ENCODE results near the gene C16orf90. TPM values are rescaled to one million over a fixed set of nuclear protein-coding genes. Genes with fewer than 3 reads are reported as not detected.
A peak's percentile ranks its signal among the peaks of the same experiment; 100 is the strongest.

C16orf90 gene
- total RNA-seq, 1 donor from 2014 or later, result not detected

DNA sequence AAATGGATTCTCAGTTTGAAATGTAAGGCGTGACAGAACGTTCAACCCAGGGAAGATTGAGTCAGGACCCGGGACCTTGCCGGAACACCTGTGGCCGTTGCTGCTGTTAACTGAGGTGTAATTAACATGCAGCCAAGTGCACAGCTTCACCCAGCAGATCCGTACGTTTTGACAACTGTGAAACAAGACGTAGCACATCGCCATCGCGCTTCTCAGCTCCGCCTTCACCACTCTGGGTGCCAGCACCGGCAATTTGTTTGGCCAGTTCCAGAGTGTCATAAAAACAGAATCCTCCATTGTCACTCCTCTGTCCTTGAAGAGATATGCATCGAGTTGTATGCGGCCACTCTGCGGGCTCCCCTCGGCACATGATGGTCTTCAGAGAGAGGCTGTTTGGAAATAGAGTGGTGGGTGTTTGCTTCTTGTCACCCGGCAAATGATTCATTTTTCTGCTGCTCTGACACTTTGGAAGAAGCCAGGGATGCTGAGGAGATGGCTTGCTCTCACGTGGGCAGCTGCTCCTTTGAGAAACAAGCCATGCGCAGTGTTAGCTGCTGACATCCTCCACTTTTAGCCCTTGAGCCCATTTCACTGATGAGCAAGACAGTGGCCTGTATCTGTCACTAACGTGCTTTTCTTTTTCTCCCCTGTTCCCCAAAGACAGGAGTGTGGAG is 29.2 kb downstream of the C16orf90 start:
- Mint-ChIP-seq H3K27me3 (ENCODE audit: insufficient read depth) (no peaks in the 10 kb centered on the region), H3K9me3 (no peaks in the 10 kb centered on the region), H3K36me3 (ENCODE audit: low read depth) (peaks cover 3% of the 10 kb centered on the region), H3K4me1 (ENCODE audit: low read depth) (peaks cover 26% of the 10 kb centered on the region), H3K4me3 (no peak overlapping the region), H3K27ac (no peak overlapping the region)
- DNase-seq (ENCODE audit: low spot score), result no peak
- intact Hi-C loops (cut with micrococcal nuclease), result no loop called here

GRCh38 chr16:3465301-3465700 is 30.0 kb downstream of the C16orf90 start:
- intact Hi-C loops (cut with micrococcal nuclease), result no loop called here
- no peaks in the 10 kb centered on the region for H3K9me3 Mint-ChIP-seq
- no peaks in the 10 kb centered on the region for H3K27me3 Mint-ChIP-seq (ENCODE audit: insufficient read depth)
- H3K4me1 Mint-ChIP-seq (ENCODE audit: low read depth), result peaks cover 31% of the 10 kb centered on the region
- H3K4me3 Mint-ChIP-seq, result no peak overlapping the region
- no peak for DNase-seq (ENCODE audit: low spot score)
- H3K36me3 Mint-ChIP-seq (ENCODE audit: low read depth), result peaks cover 3% of the 10 kb centered on the region
- no peak overlapping the region for H3K27ac Mint-ChIP-seq

DNA sequence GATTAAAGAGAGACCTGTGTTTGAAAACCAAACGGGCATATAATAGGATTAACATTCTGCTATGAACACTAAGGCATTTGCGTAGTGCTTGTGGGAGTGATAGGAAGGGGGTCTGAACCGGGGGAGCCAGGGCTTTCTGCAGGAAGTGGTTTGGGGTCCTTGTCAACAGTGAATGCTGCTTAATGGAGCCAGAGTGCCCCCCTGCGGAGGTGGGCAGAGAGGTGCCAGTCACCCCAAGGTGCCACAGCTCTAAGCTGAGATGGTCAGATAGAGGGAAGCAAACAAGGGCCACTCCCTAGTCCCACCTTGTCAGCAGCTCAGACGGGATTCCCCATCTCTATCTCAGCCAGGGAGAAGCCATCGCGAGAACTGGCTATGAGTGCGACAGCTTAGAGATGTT is 34.1 kb downstream of the C16orf90 start:
- Mint-ChIP-seq H3K27ac (no peak overlapping the region), H3K27me3 (ENCODE audit: insufficient read depth) (no peaks in the 10 kb centered on the region), H3K4me1 (ENCODE audit: low read depth) (peaks cover 45% of the 10 kb centered on the region), H3K9me3 (no peaks in the 10 kb centered on the region), H3K36me3 (ENCODE audit: low read depth) (peaks cover 6% of the 10 kb centered on the region), H3K4me3 (no peak overlapping the region)
- intact Hi-C loops (cut with micrococcal nuclease), result no loop called here
- no peak for DNase-seq (ENCODE audit: low spot score)

- Mint-ChIP-seq H3K9me3 (no peaks in the 10 kb centered on the region), H3K36me3 (ENCODE audit: low read depth) (peaks cover 8% of the 10 kb centered on the region), H3K4me1 (ENCODE audit: low read depth) (peaks cover 47% of the 10 kb centered on the region), H3K27ac (no peak overlapping the region), H3K27me3 (ENCODE audit: insufficient read depth) (no peaks in the 10 kb centered on the region), H3K4me3 (peak overlapping the region; percentile 27)
- no peak for DNase-seq (ENCODE audit: low spot score)
- intact Hi-C loops (cut with micrococcal nuclease), result no loop called here
Measured at GRCh38 chr16:3460585-3460984, 34.7 kb downstream of the C16orf90 start.

DNA sequence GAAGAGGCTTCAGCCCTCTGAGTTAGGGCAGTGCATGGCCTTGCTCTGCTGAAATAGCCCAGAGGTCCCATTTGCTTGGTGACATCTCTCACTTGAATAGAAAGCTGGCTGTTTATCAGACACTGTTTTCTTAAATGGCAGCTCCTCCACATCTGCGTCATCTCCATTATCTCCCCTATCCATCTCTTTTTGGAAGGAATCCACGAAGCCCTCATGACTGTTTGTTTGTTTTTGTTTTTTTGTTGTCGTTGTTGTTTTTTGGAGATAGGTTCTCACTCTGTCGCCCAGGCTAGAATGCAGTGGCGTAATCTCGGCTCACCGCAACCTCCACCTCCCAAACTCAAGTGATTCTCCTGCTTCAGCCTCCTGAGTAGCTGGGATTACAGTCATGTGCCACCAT is 35.2 kb downstream of the C16orf90 start:
- Mint-ChIP-seq H3K4me1 (ENCODE audit: low read depth) (peaks cover 47% of the 10 kb centered on the region), H3K9me3 (no peaks in the 10 kb centered on the region), H3K4me3 (peak overlapping the region; percentile 86), H3K36me3 (ENCODE audit: low read depth) (peaks cover 6% of the 10 kb centered on the region), H3K27me3 (ENCODE audit: insufficient read depth) (no peaks in the 10 kb centered on the region), H3K27ac (no peak overlapping the region)
- intact Hi-C loops (cut with micrococcal nuclease), result no loop called here
- DNase-seq (ENCODE audit: low spot score), result no peak

- Mint-ChIP-seq H3K36me3 (ENCODE audit: low read depth) (peaks cover 6% of the 10 kb centered on the region), H3K27me3 (ENCODE audit: insufficient read depth) (no peaks in the 10 kb centered on the region), H3K9me3 (no peaks in the 10 kb centered on the region), H3K4me3 (peak overlapping the region; percentile 86), H3K27ac (peak overlapping the region; percentile 37), H3K4me1 (ENCODE audit: low read depth) (peaks cover 47% of the 10 kb centered on the region)
- peak; percentile 20 for DNase-seq (ENCODE audit: low spot score)
- intact Hi-C loops (cut with micrococcal nuclease), result loop anchor here (1.0 to 2.0 kb wide), 2 partner anchors 41 to 151 kb away; partner anchors contain the start of gene SLX4
Measured at GRCh38 chr16:3459401-3460090, 35.7 kb downstream of the C16orf90 start.

DNA sequence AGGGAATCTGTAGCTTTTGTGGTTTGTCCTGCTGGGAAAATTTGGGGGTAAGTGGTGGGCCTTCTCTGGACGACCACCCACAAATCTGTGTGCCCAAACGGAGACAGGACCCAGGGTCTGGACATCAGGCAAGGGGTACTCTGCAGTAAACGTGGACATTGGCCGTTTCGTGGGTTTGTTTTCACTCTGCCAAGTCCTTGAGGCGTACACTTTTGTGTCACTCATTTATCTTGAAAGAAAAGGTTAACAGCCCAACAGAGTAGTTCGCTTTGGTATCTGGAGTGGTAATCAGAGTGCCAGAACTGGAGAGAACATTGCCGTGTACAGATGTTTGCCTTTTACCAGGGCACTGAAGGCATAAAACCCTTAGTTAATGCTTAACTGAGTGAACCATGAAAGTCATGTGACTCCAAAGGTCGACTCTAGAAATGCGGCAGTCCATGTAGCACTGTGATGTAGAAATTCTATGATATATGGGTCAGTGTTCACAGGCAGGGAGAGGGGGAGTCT is 36.4 kb downstream of the C16orf90 start:
- peaks cover 6% of the 10 kb centered on the region for H3K36me3 Mint-ChIP-seq (ENCODE audit: low read depth)
- no peaks in the 10 kb centered on the region for H3K27me3 Mint-ChIP-seq (ENCODE audit: insufficient read depth)
- peak overlapping the region; percentile 37 for H3K27ac Mint-ChIP-seq
- no peak for DNase-seq (ENCODE audit: low spot score)
- H3K4me1 Mint-ChIP-seq (ENCODE audit: low read depth), result peaks cover 42% of the 10 kb centered on the region
- H3K9me3 Mint-ChIP-seq, result no peaks in the 10 kb centered on the region
- intact Hi-C loops (cut with micrococcal nuclease), result loop anchor here (1.0 to 2.0 kb wide), 3 partner anchors 41 to 152 kb away; partner anchors contain the start of genes SLX4, ZNF174 and ZSCAN32
- peak overlapping the region; percentile 86 for H3K4me3 Mint-ChIP-seq

DNA sequence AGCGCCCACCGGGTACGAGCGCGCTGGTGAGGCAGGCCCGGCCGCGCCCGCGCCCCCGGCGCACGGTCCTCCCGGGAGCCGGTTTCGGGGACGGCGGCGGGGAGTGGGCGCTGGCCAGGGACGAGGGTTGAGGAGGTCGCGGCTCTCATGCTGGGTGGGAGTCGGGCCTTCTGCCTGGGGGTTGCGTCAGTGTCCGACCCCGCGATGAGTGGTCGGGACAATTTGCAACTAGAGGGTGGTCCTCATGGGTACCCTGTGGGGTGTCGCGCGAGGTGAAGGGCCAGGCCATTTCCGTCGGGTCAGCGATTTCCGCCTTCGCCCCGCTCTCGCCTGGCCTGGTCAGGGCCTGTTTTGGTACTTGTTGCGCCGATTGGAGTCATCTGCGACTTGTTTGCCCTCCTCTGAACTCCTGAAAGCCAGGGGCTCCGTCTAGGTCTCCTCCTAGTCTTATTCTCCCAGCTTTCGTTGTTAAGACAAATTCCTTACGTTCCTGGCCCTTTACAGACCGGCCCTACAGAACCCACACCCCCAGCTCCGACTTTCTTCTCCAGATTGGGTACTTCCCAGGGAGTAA is 36.9 kb downstream of the C16orf90 start:
- Mint-ChIP-seq H3K36me3 (ENCODE audit: low read depth) (peaks cover 5% of the 10 kb centered on the region), H3K27me3 (ENCODE audit: insufficient read depth) (no peaks in the 10 kb centered on the region), H3K27ac (peak overlapping the region; percentile 37), H3K4me3 (peak overlapping the region; percentile 86), H3K9me3 (no peaks in the 10 kb centered on the region), H3K4me1 (ENCODE audit: low read depth) (peaks cover 42% of the 10 kb centered on the region)
- intact Hi-C loops (cut with micrococcal nuclease), result loop anchor here (1.0 to 2.0 kb wide), 2 partner anchors 57 to 152 kb away; partner anchors contain the start of genes SLX4, ZNF174 and ZSCAN32
- DNase-seq (ENCODE audit: low spot score), result no peak

- Mint-ChIP-seq H3K4me1 (ENCODE audit: low read depth) (peaks cover 42% of the 10 kb centered on the region), H3K9me3 (no peaks in the 10 kb centered on the region), H3K27ac (peak overlapping the region; percentile 77), H3K36me3 (ENCODE audit: low read depth) (peaks cover 5% of the 10 kb centered on the region), H3K4me3 (peak overlapping the region; percentile 83), H3K27me3 (ENCODE audit: insufficient read depth) (no peaks in the 10 kb centered on the region)
- intact Hi-C loops (cut with micrococcal nuclease), result loop anchor here (1.0 to 2.0 kb wide), 7 partner anchors 13 to 323 kb away; partner anchors contain the start of genes SLX4, ZNF174, ZNF263 and ZSCAN32
- peak; percentile 88 for DNase-seq (ENCODE audit: low spot score)
Measured at GRCh38 chr16:3457434-3458252, 37.6 kb downstream of the C16orf90 start.

- no peak for DNase-seq (ENCODE audit: low spot score)
- H3K9me3 Mint-ChIP-seq, result peaks cover 6% of the 10 kb centered on the region
- intact Hi-C loops (cut with micrococcal nuclease), result no loop called here
- no peak overlapping the region for H3K4me3 Mint-ChIP-seq
- peaks cover 28% of the 10 kb centered on the region for H3K4me1 Mint-ChIP-seq (ENCODE audit: low read depth)
- H3K27ac Mint-ChIP-seq, result no peak overlapping the region
- no peaks in the 10 kb centered on the region for H3K27me3 Mint-ChIP-seq (ENCODE audit: insufficient read depth)
- peaks cover 9% of the 10 kb centered on the region for H3K36me3 Mint-ChIP-seq (ENCODE audit: low read depth)
Measured at GRCh38 chr16:3454631-3455147, 40.6 kb downstream of the C16orf90 start.

- Mint-ChIP-seq H3K4me1 (ENCODE audit: low read depth) (peaks cover 22% of the 10 kb centered on the region), H3K36me3 (ENCODE audit: low read depth) (peaks cover 11% of the 10 kb centered on the region), H3K4me3 (no peak overlapping the region), H3K27me3 (ENCODE audit: insufficient read depth) (no peaks in the 10 kb centered on the region), H3K27ac (no peak overlapping the region), H3K9me3 (peaks cover 6% of the 10 kb centered on the region)
- no peak for DNase-seq (ENCODE audit: low spot score)
- intact Hi-C loops (cut with micrococcal nuclease), result no loop called here
Measured at GRCh38 chr16:3454093-3454492, 41.2 kb downstream of the C16orf90 start.

DNA sequence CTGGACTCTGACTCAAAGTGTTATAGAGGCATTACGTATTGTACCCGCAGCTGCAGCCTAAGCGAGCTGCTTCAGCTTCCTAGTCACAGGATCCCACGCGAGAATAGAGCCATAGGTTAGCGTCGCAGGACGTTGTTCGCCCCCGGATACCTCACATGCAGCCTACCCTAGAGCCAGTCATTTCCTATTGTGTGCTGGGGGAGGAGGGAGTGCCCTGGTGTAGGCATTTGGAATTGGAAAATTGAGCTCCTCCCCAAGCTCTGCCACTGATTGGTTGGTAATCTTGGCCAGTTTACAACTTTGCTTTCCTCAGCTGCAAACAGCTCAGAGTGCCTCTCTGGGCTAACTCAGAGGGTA is 51.3 kb downstream of the C16orf90 start:
- Mint-ChIP-seq H3K4me3 (peak overlapping the region; percentile 99), H3K4me1 (ENCODE audit: low read depth) (peaks cover 15% of the 10 kb centered on the region), H3K9me3 (peaks cover 32% of the 10 kb centered on the region), H3K36me3 (ENCODE audit: low read depth) (peaks cover 42% of the 10 kb centered on the region), H3K27ac (peak overlapping the region; percentile 98), H3K27me3 (ENCODE audit: insufficient read depth) (no peaks in the 10 kb centered on the region)
- DNase-seq (ENCODE audit: low spot score), result no peak
- intact Hi-C loops (cut with micrococcal nuclease), result loop anchor here (1.0 to 5.0 kb wide), 4 partner anchors 13 to 209 kb away; partner anchors contain the start of genes TIGD7, ZNF200 and ZNF75A

All from activated T-helper 1 cell treated with anti-CD3 and anti-CD28 coated beads, Interleukin-12 subunit alpha, Interleukin-12 subunit beta, Interleukin-2, Interleukin-4 antibody, amounts not matched to agents 30 ng/mL and 10 ng/mL and 1 ng/mL, durations not matched to agents 14 hours and 24 hours and 36 hours (primary cell).